Measurements from ENCODE around the gene IER5L. TPM values are rescaled to one million over a fixed set of nuclear protein-coding genes. Genes with fewer than 3 reads are reported as not detected.
A peak's percentile ranks its signal among the peaks of the same experiment; 100 is the strongest.
"Not testable (repeated sequence)": the region's sequence is repeated elsewhere in the genome, so short reads cannot be mapped to it uniquely, and the experiment has no call there.

IER5L gene
- total and polyA plus RNA-seq, 9 of the 15 experiments (the other 6 are each of a cell fraction or from before 2014, with no cell fraction given): 0.14 to 11.9 (median 0.52) TPM

DNA sequence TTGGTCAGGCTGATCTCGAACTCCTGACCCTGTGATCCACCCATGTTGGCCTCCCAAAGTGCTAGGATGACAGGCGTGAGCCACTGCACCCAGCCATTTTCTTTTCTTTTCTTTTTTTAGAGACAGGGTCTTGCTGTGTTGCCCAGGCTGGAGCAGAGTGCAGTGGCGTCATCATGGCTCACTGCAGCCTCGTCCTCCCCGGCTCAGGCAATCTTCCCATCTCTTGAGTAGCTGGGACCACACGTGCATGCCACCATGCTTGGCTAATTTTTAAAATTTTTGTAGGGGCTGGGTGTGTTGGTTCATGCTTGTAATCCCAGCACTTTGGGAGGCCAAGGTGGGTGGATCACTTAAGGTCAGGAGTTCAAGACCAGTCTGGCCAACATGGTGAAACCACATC lies 19.0 kb upstream of the IER5L start:
- H3K4me3 ChIP-seq; H4K20me1 ChIP-seq (replicated peaks; ENCODE audit: control insufficient read depth, insufficient read depth, low read length); BruUV-seq (replicated peaks); H2AFZ ChIP-seq (ENCODE audit: low read depth, low read length); in situ Hi-C loops (cut with MboI); H3K36me3 ChIP-seq (ENCODE audit: control insufficient read depth, insufficient read depth, low read length); POLR2A ChIA-PET; H3K9ac ChIP-seq (ENCODE audit: insufficient read depth in 1 of 2, low read depth in 2 of 2, low read length in 2 of 2); intact Hi-C loops (cut with micrococcal nuclease); DNase-seq (ENCODE audit: extremely low read depth in 1 of 4, low spot score in 3 of 4); H3K9me3 ChIP-seq (replicated peaks; ENCODE audit: control insufficient read depth, insufficient read depth, low read depth, low read length); FAIRE-seq; ATAC-seq; CTCF ChIA-PET (ENCODE audit: low intra/inter-chr PET ratio); H3K4me2 ChIP-seq (ENCODE audit: insufficient read depth, low read length); H3K4me1 ChIP-seq (replicated peaks in 1 of 2; ENCODE audit: control insufficient read depth in 2 of 2, insufficient read depth in 2 of 2, low read length in 2 of 2); H3K27ac ChIP-seq (ENCODE audit: extremely low read depth, low read depth, low read length); H3K79me2 ChIP-seq (ENCODE audit: control insufficient read depth, insufficient read depth, low read length); H3K9me1 ChIP-seq (ENCODE audit: control insufficient read depth, insufficient read depth, low read length): not testable (repeated sequence)
- 0% methylated on average over 2 of the region's 6 CpGs for WGBS (ENCODE audit: insufficient coverage, low coverage, missing lambda C conversion rate)
- TF ChIP-seq ZNF121 (CRISPR knock-in tag; conservative IDR thresholded peaks at IDR 0.05): peak; percentile 93
- 0 out of 2 replicates have a peak, but pooled peaks have one; percentile 8 for TF ChIP-seq BCOR (IDR thresholded peaks at IDR 0.05)
- H3K27me3 ChIP-seq (ENCODE audit: control insufficient read depth in 2 of 2, insufficient read depth in 2 of 2, low read length in 2 of 2): peaks cover 3 to 16% of the 10 kb centered on the region in 2 experiments; a peak in 3 of 5 replicates

DNA sequence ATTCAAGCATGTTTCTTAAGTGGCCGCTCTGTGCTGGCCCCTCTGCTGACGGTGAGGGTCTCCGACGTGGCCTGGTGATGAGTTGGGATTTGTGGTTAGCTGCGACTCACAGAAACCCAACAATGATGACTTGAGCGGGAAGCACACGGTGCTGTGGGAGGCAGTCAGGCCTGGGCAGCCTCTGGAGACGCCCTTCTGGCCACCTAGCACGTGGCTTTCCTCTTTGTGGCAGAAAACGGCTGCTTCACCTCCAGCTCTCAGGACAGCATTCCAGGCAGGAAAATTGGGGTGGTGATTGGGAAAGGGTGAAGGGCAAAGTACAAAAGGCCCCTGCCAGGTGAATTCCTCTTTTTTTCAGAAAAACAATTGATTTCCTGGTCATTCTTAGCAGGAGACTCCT lies 17.5 kb upstream of the IER5L start:
- peaks cover 0 to 8% of the 10 kb centered on the region in 2 experiments; a peak in 4 of 5 replicates for H3K4me1 ChIP-seq (replicated peaks in 1 of 2; ENCODE audit: control insufficient read depth in 2 of 2, insufficient read depth in 2 of 2, low read length in 2 of 2)
- BruUV-seq (replicated peaks): no TSS peak
- CTCF ChIA-PET (ENCODE audit: low intra/inter-chr PET ratio): no interaction called here
- in situ Hi-C loops (cut with MboI): no loop called here
- POLR2A ChIA-PET: interaction anchor here (1.2 kb wide), 1 partner anchor 18 kb away, joined by 4 read pairs; the partner anchor contains the start of gene IER5L
- intact Hi-C loops (cut with micrococcal nuclease): no loop called here
- no peak overlapping the region for H3K27ac ChIP-seq (ENCODE audit: extremely low read depth, low read depth, low read length)
- no peaks in the 10 kb centered on the region; the same call in 1 of the 2 replicates for H3K9me3 ChIP-seq (replicated peaks; ENCODE audit: control insufficient read depth, insufficient read depth, low read depth, low read length)
- TF ChIP-seq, protein P1, sequence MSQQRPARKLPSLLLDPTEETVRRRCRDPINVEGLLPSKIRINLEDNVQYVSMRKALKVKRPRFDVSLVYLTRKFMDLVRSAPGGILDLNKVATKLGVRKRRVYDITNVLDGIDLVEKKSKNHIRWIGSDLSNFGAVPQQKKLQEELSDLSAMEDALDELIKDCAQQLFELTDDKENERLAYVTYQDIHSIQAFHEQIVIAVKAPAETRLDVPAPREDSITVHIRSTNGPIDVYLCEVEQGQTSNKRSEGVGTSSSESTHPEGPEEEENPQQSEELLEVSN (IDR thresholded peaks at IDR 0.05; ENCODE audit: borderline replicate concordance in 1 of 2, extremely low read depth in 1 of 2, insufficient read depth in 1 of 2, insufficient read length in 1 of 2, low read depth in 1 of 2, low read length in 1 of 2, poor library complexity in 1 of 2, severe bottlenecking in 1 of 2): peak; percentile 31 to 82
- TF ChIP-seq, protein P2, sequence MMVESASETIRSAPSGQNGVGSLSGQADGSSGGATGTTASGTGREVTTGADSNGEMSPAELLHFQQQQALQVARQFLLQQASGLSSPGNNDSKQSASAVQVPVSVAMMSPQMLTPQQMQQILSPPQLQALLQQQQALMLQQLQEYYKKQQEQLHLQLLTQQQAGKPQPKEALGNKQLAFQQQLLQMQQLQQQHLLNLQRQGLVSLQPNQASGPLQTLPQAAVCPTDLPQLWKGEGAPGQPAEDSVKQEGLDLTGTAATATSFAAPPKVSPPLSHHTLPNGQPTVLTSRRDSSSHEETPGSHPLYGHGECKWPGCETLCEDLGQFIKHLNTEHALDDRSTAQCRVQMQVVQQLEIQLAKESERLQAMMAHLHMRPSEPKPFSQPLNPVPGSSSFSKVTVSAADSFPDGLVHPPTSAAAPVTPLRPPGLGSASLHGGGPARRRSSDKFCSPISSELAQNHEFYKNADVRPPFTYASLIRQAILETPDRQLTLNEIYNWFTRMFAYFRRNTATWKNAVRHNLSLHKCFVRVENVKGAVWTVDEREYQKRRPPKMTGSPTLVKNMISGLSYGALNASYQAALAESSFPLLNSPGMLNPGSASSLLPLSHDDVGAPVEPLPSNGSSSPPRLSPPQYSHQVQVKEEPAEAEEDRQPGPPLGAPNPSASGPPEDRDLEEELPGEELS (CRISPR knock-in tag; IDR thresholded peaks at IDR 0.05; ENCODE audit: borderline replicate concordance): no peak
- TF ChIP-seq L3MBTL2 (IDR thresholded peaks at IDR 0.05) (0 out of 2 replicates have a peak, but pooled peaks have one; percentile 22), MYBL2 (IDR thresholded peaks at IDR 0.05; ENCODE audit: low read depth) (no peak), MYBL2 (CRISPR knock-in tag; IDR thresholded peaks at IDR 0.05; ENCODE audit: borderline replicate concordance) (no peak)
- TF ChIP-seq, protein P3, sequence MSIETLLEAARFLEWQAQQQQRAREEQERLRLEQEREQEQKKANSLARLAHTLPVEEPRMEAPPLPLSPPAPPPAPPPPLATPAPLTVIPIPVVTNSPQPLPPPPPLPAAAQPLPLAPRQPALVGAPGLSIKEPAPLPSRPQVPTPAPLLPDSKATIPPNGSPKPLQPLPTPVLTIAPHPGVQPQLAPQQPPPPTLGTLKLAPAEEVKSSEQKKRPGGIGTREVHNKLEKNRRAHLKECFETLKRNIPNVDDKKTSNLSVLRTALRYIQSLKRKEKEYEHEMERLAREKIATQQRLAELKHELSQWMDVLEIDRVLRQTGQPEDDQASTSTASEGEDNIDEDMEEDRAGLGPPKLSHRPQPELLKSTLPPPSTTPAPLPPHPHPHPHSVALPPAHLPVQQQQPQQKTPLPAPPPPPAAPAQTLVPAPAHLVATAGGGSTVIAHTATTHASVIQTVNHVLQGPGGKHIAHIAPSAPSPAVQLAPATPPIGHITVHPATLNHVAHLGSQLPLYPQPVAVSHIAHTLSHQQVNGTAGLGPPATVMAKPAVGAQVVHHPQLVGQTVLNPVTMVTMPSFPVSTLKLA (conservative IDR thresholded peaks at IDR 0.05): no peak
- TF ChIP-seq, protein P4, sequence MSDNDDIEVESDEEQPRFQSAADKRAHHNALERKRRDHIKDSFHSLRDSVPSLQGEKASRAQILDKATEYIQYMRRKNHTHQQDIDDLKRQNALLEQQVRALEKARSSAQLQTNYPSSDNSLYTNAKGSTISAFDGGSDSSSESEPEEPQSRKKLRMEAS (CRISPR knock-in tag; IDR thresholded peaks at IDR 0.05): peak; percentile 60
- FAIRE-seq (no peak), ATAC-seq (no peak), DNase-seq (ENCODE audit: extremely low read depth in 1 of 4, low spot score in 3 of 4) (no peak)
- no peaks in the 10 kb centered on the region; the same call in 1 of the 2 replicates for H4K20me1 ChIP-seq (replicated peaks; ENCODE audit: control insufficient read depth, insufficient read depth, low read length)
- no peaks in the 10 kb centered on the region for H3K36me3 ChIP-seq (ENCODE audit: control insufficient read depth, insufficient read depth, low read length)
- H3K9ac ChIP-seq (ENCODE audit: insufficient read depth in 1 of 2, low read depth in 2 of 2, low read length in 2 of 2): peak overlapping the region in 1 of 2 experiments; percentile 55; a peak in 1 of 4 replicates
- H3K4me3 ChIP-seq: no peak overlapping the region
- H3K27me3 ChIP-seq (ENCODE audit: control insufficient read depth in 2 of 2, insufficient read depth in 2 of 2, low read length in 2 of 2): peaks cover 3 to 16% of the 10 kb centered on the region in 2 experiments; a peak in 3 of 5 replicates
- no peak overlapping the region for H3K4me2 ChIP-seq (ENCODE audit: insufficient read depth, low read length)
- WGBS (ENCODE audit: insufficient coverage, low coverage, missing lambda C conversion rate): 23% methylated on average over 8 of the region's 10 CpGs
- no peaks in the 10 kb centered on the region for H3K79me2 ChIP-seq (ENCODE audit: control insufficient read depth, insufficient read depth, low read length)
- H3K9me1 ChIP-seq (ENCODE audit: control insufficient read depth, insufficient read depth, low read length): no peaks in the 10 kb centered on the region
- no peak overlapping the region for H2AFZ ChIP-seq (ENCODE audit: low read depth, low read length)

Measured in K562 (cell line).